Mucosa of rectum (tissue), 2 donors: Measurements from ENCODE around the gene PKP2.
"Not testable (repeated sequence)": the region's sequence is repeated elsewhere in the genome, so short reads cannot be mapped to it uniquely, and the experiment has no call there.

Source experiments
- H3K27ac ChIP-seq, 2 donors: one replicate each; pipeline ENCODE4 v1.7.0; 2013; ENCODE audit warnings: inconsistent platforms in 2 of 2, low read depth in 2 of 2, low read length in 2 of 2
- H3K27me3 ChIP-seq, 2 donors: one replicate each; pipeline ENCODE4 v1.7.0; 2013; ENCODE audit warnings: low read length in 2 of 2; ENCODE audit not compliant: control insufficient read depth in 2 of 2, insufficient read depth in 2 of 2
- H3K36me3 ChIP-seq, 2 donors: one replicate each; pipeline ENCODE4 v1.7.0; 2013; ENCODE audit warnings: low read length in 2 of 2; ENCODE audit not compliant: control insufficient read depth in 2 of 2, insufficient read depth in 2 of 2
- H3K4me1 ChIP-seq, 2 donors: one replicate each; pipeline ENCODE4 v1.7.0; 2013; ENCODE audit warnings: low read length in 2 of 2, mild to moderate bottlenecking in 1 of 2; ENCODE audit not compliant: control insufficient read depth in 2 of 2, insufficient read depth in 2 of 2
- H3K4me3 ChIP-seq, 2 donors: one replicate each; pipeline ENCODE4 v1.7.0; 2013; ENCODE audit warnings: low read length in 2 of 2
- H3K9ac ChIP-seq, 2 donors: one replicate each; pipeline ENCODE4 v1.7.0; 2013; ENCODE audit warnings: low read length in 2 of 2, low read depth in 1 of 2, mild to moderate bottlenecking in 1 of 2
- H3K9me3 ChIP-seq, 2 donors: one replicate each; pipeline ENCODE4 v1.7.0; 2013; ENCODE audit warnings: low read length in 2 of 2; ENCODE audit not compliant: control insufficient read depth in 2 of 2
- donor health status: healthy.
- donor health status: Normal muscosa, but diverticular disease.

The PKP2 gene

DNA sequence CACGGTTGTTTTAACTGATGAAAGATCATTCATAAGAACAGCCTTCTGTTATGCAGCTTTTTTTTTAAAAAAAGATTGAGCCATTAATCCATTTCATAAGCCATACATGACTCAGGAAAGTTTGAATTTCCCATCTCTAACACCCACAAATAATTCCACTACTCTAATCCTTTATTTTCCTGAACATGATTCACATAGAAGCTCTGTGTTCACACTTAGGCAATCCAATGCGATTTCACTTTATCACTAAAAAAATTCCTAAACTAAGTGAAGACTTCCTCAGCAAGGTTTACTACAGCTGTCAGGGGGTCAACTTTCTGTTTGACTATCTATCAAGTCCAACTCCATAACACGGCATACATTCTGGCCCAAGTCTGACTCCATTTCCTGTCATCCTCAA lies 25.9 kb downstream of the PKP2 start:
- no peaks in the 10 kb centered on the region for H3K27me3 ChIP-seq
- no peak overlapping the region for H3K9ac ChIP-seq
- peaks cover 10 to 16% of the 10 kb centered on the region in 2 donors for H3K4me1 ChIP-seq
- peaks cover 15 to 20% of the 10 kb centered on the region in 2 donors for H3K36me3 ChIP-seq
- H3K9me3 ChIP-seq: no peaks in the 10 kb centered on the region
- no peak overlapping the region for H3K4me3 ChIP-seq
- H3K27ac ChIP-seq: no peak overlapping the region

DNA sequence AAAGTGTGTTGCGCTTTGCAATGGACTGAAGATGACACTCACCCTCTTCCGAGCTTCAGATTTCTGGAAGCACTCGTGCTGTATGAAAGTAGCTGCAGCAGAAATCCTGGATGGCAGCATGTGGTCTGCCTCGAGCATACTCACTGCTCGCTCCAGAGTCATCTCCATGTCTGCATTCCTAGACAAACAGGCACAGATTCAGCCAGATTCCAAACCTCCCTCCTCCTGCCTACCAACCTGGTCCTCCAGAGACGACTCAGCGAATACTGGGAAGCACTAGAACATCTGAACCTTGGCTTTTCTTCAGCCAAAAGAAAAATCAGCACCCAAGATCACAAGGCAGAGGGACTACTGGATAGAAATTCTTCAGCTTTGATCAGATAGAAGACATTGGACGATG lies 27.7 kb downstream of the PKP2 start:
- Histone ChIP-seq H3K9me3 (no peaks in the 10 kb centered on the region), H3K4me3 (no peak overlapping the region), H3K27me3 (no peaks in the 10 kb centered on the region), H3K36me3 (peaks cover 14 to 20% of the 10 kb centered on the region in 2 donors), H3K27ac (no peak overlapping the region), H3K4me1 (peaks cover 2 to 3% of the 10 kb centered on the region in 2 donors), H3K9ac (no peak overlapping the region)

- Histone ChIP-seq H3K4me3 (no peak overlapping the region), H3K27ac (no peak overlapping the region), H3K36me3 (peaks cover 17 to 18% of the 10 kb centered on the region in 2 donors), H3K4me1 (no peaks in the 10 kb centered on the region), H3K9me3 (no peaks in the 10 kb centered on the region), H3K9ac (no peak overlapping the region), H3K27me3 (no peaks in the 10 kb centered on the region)
Observed at GRCh38 chr12:32864731-32865130, 31.8 kb downstream of the PKP2 start.

GRCh38 chr12:32863128-32863527 lies 33.4 kb downstream of the PKP2 start:
- no peak overlapping the region for H3K27ac ChIP-seq

DNA sequence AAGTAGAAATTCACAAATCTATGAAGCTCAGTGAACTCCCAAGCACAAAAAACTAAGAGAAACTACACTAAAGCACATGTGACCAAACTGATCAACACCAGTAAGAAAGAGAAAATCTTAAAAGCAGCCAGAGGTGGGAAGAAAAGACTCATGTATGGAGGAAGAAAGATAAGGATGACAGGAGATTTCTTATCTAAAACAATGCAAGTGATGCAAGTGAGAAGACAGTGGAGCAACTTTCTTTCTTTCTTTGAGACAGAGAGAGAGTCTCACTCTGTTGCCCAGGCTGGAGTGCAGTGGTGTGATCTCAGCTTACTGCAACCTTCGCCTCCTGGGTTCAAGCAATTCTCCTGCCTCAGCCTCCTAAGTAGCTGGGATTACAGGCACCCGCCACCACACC lies 34.9 kb downstream of the PKP2 start:
- H3K4me1 ChIP-seq, H3K4me3 ChIP-seq, H3K27ac ChIP-seq, H3K9me3 ChIP-seq, H3K9ac ChIP-seq, H3K27me3 ChIP-seq, H3K36me3 ChIP-seq: not testable (repeated sequence)

More at GRCh38 chr12:32863128-32863527, 33.4 kb downstream of the PKP2 start:
- Histone ChIP-seq H3K4me3 (no peak overlapping the region), H3K9ac (no peak overlapping the region), H3K27me3 (no peaks in the 10 kb centered on the region), H3K4me1 (no peaks in the 10 kb centered on the region), H3K9me3 (no peaks in the 10 kb centered on the region), H3K36me3 (peaks cover 12 to 13% of the 10 kb centered on the region in 2 donors)

GRCh38 chr12:32860192-32860591 lies 36.4 kb downstream of the PKP2 start:
- Histone ChIP-seq H3K27ac (no peak overlapping the region), H3K36me3 (peaks cover 2 to 8% of the 10 kb centered on the region in 2 donors), H3K9ac (no peak overlapping the region), H3K4me1 (no peaks in the 10 kb centered on the region), H3K4me3 (no peak overlapping the region), H3K9me3 (no peaks in the 10 kb centered on the region), H3K27me3 (no peaks in the 10 kb centered on the region)

DNA sequence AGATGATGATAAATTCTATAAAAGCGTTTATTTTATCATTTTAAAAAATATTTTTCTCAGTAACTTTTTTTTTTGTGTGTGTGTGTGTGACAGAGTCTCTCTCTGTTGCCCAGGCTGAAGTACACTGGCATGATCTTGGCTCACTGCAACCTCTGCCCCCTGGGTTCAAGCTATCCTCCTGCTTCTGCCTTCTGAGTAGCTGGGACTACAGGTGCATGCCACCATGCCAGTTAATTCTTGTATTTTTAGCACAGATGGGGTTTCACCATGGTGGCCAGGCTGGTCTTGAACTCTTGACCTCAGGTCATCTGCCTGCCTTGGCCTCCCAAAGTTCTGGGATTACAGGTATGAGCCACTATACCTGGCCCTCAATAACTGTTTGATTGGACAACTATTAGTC lies 37.2 kb downstream of the PKP2 start:
- Histone ChIP-seq H3K4me1 (no peaks in the 10 kb centered on the region), H3K9me3 (no peaks in the 10 kb centered on the region), H3K27me3 (no peaks in the 10 kb centered on the region), H3K36me3 (peaks cover 8% of the 10 kb centered on the region in 2 donors), H3K9ac (no peak overlapping the region), H3K27ac (no peak overlapping the region), H3K4me3 (no peak overlapping the region)

- H3K27me3 ChIP-seq: no peaks in the 10 kb centered on the region
- no peaks in the 10 kb centered on the region for H3K4me1 ChIP-seq
- H3K4me3 ChIP-seq: no peak overlapping the region
- no peak overlapping the region for H3K27ac ChIP-seq
- no peaks in the 10 kb centered on the region for H3K9me3 ChIP-seq
- no peak overlapping the region for H3K9ac ChIP-seq
- peaks cover 15% of the 10 kb centered on the region in 2 donors for H3K36me3 ChIP-seq
Observed at GRCh38 chr12:32854716-32855115, 41.9 kb downstream of the PKP2 start.

DNA sequence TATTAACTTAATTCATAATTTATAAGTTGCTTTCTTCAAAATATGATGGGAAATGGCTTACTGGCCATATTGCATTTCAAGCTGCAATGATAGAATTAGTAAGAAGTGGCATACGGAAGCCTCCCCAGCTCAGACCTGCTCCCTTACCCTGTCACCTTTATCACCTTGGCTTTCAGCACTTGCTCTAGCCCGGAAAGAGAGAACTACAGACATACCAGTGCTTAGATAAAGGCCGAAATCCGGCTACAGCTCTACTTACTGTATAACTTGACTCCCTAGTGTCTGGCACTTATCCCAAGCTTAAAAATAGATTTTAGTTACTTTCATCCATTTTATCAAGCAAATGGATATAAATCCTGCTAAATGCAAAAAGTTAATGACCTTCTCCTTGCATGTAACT lies 42.5 kb downstream of the PKP2 start:
- Histone ChIP-seq H3K27me3 (no peaks in the 10 kb centered on the region), H3K9me3 (no peaks in the 10 kb centered on the region), H3K9ac (no peak overlapping the region), H3K4me1 (no peaks in the 10 kb centered on the region), H3K36me3 (peaks cover 21 to 22% of the 10 kb centered on the region in 2 donors), H3K4me3 (no peak overlapping the region), H3K27ac (no peak overlapping the region)

DNA sequence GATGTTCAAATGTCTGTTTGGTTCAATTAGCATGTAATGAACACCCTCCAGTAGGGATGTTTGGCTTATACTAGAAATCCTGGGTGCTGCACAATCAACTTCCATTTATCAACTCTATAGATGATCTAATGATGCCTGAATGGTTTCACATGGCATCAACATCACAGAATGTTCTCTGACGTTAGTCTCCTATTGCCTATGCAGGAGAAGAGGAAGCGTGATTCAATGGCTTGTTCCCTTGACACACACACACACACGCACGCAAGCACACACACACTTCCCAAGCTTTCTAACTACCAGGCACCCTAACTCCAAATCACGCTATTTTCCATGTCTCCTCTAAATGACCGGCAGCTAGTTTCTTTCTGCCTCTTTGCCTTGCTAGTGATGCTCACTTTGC lies 49.3 kb downstream of the PKP2 start:
- no peak overlapping the region for H3K27ac ChIP-seq

DNA sequence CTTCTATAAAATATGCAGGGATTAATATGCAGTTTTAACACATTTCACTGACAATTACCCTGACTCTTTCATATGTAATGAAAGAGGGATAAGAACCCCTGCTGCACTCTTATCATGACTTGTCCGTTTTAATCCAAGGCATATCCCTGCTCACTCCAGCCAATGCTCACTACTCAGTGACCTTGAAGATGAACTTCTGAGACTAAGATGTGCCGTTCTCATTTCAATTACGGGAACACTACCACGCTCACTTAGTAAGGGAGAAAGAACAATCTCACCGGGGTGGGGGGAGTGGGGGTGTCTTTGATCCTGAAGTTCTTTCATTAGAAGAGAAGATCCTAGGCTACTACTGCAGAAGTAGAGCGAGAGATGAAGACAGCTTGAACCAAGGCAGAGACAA lies 50.5 kb downstream of the PKP2 start:
- Histone ChIP-seq H3K27ac (no peak overlapping the region), H3K9ac (no peak overlapping the region), H3K9me3 (no peaks in the 10 kb centered on the region), H3K27me3 (no peaks in the 10 kb centered on the region), H3K36me3 (peaks cover 31 to 45% of the 10 kb centered on the region in 2 donors), H3K4me3 (no peak overlapping the region), H3K4me1 (no peaks in the 10 kb centered on the region)

More for the DNA sequence above, 49.3 kb downstream of the PKP2 start:
- Histone ChIP-seq H3K4me1 (no peaks in the 10 kb centered on the region), H3K4me3 (no peak overlapping the region), H3K27me3 (no peaks in the 10 kb centered on the region), H3K9me3 (no peaks in the 10 kb centered on the region), H3K36me3 (peaks cover 22 to 40% of the 10 kb centered on the region in 2 donors), H3K9ac (no peak overlapping the region)
